C4-2B (cell line): ENCODE measurements around the gene KRT4.

Experiments
- ZFX ChIP-seq: fragments of 450-650 bp; IDR thresholded peaks from 2 replicates; pipeline ENCODE4 v1.6.1; 2017
- TF ChIP-seq, protein P1 (sequence below): fragments of 450-650 bp; conservative IDR thresholded peaks from 2 replicates; pipeline ENCODE4 v1.5.1; 2017; ENCODE audit warnings: mild to moderate bottlenecking

DNA sequence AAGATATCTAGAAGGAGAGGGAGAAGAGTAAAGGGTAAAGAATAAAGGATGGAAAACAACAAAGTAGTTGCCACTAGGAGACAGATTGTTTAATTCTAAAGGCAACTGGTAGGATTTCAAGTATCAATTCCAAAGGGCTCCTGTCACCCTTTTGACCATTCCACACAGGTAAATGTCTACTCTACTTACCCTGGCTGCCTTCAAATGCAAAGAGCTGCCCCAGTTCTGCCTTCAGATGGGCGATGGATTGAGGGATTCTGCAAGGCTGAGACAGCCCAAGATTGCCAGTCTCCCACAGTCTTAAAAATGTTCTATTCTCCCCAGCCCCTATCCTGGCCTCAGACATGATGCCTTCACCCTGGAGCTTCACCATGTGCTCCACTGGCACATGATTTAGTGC, 48.2 kb downstream of the KRT4 start:
- TF ChIP-seq, protein P1, sequence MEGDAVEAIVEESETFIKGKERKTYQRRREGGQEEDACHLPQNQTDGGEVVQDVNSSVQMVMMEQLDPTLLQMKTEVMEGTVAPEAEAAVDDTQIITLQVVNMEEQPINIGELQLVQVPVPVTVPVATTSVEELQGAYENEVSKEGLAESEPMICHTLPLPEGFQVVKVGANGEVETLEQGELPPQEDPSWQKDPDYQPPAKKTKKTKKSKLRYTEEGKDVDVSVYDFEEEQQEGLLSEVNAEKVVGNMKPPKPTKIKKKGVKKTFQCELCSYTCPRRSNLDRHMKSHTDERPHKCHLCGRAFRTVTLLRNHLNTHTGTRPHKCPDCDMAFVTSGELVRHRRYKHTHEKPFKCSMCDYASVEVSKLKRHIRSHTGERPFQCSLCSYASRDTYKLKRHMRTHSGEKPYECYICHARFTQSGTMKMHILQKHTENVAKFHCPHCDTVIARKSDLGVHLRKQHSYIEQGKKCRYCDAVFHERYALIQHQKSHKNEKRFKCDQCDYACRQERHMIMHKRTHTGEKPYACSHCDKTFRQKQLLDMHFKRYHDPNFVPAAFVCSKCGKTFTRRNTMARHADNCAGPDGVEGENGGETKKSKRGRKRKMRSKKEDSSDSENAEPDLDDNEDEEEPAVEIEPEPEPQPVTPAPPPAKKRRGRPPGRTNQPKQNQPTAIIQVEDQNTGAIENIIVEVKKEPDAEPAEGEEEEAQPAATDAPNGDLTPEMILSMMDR = no peak
- no peak for TF ChIP-seq ZFX
